GM21381 (cell line): Measurements from ENCODE around the gene IL12RB1.
"Not testable (repeated sequence)": the region's sequence is repeated elsewhere in the genome, so short reads cannot be mapped to it uniquely, and the experiment has no call there.

Experiments used
- ATAC-seq: cut with Tn5 transposase; IDR thresholded peaks from one replicate; pipeline ENCODE4 v1.9.1; 2021; ENCODE audit warnings: mild to moderate bottlenecking, moderate library complexity; ENCODE audit not compliant: unreplicated experiment

The IL12RB1 gene

DNA sequence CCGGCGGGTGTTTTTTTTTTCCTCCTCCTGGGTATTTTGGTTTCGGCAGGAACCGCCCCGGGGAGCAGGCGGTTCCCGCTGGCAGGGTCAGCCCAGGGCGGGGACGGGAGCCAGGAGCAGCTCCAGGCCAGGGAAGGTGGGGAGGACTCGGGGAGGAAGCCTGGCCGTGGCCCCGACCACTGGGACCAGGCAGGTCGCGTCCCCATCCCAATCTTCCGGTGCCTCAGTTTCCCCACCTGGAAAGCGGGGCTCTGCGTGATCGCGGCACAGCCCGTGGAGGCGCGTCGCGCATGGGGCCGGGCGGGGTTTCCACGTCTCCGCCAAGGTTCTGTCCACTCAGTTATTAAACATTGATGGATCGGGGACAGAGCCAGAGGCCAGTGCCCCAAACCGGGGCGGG is 34.8 kb downstream of the IL12RB1 start:
- no peak for ATAC-seq

DNA sequence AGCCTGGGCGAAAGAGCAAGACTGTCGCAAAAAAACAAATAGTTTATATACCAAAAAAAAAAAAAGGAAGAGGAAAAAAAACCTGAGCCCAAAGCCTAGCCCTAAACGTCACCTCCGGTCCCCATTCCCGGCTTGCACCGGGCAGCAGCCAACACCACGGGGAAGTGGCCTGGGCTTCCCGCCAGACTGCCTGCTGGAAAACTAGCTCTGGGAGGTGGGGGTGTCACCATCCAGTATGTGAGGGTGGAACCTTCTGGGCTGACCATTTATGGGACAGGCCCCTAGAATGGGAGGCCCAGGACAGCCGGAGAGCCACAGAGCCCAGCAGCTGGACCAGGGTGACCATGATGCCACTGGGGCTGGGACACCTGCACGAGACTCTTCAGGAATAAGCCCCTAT is 37.3 kb downstream of the IL12RB1 start:
- no peak for ATAC-seq

DNA sequence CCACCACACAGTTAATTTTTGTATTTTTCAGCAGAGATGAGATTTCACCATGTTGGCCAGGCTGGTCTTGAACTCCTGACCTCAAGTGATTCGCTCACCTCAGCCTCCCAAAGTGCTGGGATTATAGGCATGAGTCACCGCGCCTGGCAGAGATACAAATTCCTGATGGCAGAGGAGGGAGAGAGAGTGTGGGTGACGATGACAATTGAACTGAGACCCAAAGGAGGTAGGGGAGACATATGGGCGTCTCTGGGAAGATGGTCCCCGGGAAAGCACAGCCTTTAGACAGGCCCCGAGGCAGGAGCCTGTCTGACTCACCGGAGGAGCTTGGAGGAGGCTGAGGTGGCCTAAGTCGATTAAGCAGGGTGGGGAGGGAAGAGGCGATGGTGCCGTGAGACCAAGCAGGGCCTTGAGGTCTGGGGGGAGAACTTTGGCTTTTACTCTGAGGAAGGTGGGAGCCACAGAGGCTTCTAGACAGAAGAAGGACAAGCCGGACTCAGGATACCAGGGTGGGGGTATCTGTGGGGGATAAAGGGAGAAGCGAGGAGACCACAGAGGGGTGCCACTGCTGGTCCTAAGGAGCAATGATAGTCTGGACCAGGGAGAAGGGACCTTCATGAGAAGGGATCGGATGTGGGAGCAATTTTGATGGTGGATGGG is 40.5 kb downstream of the IL12RB1 start:
- ATAC-seq: no peak

DNA sequence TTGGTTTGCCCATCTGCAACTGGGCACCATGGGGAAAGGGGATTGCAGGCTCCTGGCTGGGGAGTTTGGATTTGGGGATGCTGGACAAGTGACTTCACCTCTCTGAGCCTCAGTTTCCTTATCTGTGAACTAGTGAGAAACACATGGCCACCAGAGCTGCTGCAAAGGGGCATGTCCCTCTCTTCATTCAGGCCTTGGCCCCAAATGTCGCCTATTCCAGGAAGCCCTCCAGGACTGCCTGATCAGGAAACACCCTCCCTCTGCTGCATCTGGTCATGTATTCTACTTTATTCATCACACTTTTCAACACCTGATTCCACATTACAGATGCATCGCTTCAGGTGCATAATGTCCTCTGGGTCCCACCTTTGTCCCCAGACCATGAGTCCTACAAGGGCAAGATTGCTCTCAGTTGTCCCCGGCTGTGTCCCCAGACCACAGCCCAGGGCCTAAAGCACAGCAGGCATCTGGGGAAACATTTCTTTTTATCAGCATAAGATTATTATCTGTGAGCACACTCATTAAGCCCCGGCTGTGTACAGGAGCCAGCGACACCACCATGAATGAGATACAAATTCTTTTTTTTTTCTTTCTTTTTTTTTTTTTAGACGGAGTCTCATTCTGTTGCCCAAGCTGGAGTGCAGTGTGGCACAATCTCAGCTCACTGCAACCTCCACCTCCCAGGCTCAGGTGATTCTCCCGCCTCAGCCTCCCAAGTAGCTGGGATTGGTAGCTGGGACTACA is 41.3 kb downstream of the IL12RB1 start:
- ATAC-seq: no peak

DNA sequence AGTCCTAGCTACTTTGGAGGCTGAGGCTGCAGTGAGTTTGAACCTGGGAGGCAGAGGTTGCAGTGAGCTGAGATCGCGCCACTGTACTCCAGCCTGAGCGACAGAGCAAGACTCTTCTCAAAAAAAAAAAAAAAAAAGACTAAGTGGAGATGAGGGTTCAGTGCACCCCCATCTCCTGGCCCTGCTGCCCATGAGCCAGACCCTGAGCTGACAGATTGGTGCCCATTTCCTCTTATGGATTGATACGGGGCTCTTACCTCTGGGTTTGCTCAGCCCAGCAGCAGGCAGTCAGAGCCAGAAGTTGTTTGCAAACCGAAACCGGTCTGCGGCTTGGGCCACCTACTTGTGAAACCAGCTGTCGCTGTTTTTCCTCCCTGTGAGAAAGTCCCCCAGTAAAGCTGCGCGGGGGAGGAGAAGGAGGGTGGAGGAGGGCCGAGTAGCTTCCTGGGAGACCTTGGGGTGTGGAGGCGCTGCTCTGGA is 41.9 kb downstream of the IL12RB1 start:
- ATAC-seq: peak; percentile 91

DNA sequence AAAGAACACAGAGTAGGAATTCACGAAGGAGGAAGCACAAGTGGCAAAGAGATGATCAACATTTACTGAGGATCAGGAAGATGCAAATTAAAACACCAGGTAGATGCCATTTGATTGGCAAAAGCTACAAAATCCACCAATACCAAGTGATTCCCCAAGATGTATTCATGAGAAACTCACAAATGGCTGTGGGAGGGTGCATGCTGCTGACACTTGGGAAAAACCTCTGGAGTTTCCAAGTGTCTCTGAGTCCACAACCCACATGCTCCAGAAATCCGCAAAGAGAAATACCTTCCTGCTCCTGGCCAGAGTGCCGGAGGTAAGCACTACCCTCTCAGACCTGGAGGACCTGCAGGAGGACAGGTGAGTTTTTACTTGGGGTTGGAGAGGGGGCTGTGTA is 43.1 kb downstream of the IL12RB1 start:
- ATAC-seq: no peak

DNA sequence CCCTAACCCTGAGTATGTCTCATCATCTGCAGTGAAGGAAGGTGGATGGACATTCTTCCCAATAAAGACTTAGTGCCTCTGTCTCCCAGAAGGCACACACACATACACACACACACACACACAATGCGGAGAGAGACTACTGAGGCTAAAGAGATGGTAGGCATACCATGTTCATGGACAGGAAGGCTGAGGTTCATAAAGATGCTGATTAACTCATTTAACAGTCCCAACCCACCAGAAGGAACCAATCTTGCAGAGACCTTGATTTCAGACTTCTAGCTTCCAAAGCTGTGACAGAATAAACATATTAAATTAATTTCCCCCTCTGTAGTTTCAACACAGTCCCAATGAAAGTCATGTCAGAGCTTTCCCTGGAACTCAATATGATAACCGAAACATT is 45.7 kb downstream of the IL12RB1 start:
- ATAC-seq: no peak

DNA sequence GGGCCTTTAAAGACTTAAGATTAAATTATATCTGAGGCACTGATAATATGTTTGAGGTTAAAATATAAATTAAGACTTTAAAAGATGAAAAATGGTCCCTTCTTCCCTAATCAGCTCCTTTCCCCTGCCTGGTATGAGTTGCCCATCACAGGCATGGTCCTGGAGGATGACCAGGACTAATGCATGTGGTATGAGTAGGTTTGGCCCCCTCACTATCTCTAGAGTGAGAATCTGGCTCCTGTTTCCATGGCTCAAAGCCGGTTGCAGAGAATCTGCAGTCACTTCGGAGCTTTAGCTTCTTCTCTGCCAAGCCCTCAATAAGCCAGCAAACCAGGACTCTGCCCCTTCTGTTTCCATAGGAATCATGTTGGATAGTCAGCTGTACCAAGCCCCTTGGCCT is 54.6 kb downstream of the IL12RB1 start:
- not testable (repeated sequence) for ATAC-seq

DNA sequence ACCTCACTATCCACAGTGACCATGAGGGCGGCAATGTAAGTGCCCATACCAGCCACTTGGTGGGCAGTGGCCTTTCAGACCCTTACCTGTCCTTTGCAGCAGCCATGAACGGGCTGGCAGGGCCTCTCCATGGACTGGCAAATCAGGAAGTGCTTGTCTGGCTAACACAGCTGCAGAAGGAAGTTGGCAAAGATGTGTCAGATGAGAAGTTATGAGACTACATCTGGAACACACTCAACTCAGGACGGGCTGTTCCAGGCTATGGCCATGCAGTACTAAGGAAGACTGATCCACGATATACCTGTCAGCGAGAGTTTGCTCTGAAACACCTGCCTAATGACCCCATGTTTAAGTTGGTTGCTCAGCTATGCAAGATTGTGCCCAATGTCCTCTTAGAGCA is 55.3 kb downstream of the IL12RB1 start:
- not testable (repeated sequence) for ATAC-seq

DNA sequence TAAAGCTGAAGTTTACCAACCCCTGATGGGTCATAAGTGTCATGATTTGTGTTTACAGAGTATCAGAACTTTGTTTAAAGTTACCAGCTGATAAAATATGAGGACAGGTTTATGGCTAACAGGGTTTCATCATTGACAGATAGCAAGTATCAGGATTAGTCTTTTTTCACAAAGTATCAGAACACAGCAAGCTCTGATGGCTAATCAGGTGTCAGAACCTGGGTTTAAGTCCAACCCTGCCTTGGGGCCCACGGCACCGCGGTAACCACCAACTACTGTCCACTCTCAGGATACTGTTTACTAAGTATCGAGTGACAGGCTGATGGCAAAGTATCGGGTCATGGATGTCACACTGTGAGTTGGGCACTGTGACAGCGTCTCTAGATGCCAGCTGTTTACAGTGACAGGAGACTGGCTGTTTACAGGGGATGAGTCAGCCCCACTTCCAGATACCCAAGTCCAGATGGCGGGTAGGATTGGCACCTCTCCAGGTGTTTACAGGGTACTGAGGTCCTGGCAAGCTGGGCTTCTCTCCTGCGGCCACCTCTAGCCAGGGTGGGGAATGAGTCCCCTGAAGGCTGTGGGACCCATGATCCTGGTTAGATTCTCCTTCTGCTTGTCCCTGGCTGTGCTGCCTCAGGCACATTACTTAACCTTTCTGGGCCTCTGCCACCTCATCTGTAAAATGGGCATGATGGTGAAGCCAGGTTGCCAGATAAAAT is 57.0 kb downstream of the IL12RB1 start:
- ATAC-seq: no peak

DNA sequence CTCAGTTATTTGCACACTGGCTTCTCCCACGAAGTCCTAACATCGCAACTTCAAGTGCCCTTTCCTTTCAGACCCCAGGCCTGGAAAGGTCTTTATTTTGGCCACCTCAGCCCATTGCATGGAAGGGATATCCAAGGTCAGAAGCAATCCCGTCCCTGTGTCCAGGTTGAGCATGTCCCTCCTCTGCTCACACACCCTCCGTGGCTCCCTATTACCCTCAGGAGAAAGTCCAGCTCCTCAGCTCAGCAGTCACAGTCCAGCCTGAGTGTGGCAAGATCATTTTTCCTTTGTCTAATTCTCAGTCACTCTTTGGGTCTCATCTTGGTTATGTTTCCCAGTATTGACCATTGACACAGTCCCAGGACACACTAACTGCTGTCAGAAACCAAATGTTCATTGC is 59.6 kb downstream of the IL12RB1 start:
- ATAC-seq: no peak

DNA sequence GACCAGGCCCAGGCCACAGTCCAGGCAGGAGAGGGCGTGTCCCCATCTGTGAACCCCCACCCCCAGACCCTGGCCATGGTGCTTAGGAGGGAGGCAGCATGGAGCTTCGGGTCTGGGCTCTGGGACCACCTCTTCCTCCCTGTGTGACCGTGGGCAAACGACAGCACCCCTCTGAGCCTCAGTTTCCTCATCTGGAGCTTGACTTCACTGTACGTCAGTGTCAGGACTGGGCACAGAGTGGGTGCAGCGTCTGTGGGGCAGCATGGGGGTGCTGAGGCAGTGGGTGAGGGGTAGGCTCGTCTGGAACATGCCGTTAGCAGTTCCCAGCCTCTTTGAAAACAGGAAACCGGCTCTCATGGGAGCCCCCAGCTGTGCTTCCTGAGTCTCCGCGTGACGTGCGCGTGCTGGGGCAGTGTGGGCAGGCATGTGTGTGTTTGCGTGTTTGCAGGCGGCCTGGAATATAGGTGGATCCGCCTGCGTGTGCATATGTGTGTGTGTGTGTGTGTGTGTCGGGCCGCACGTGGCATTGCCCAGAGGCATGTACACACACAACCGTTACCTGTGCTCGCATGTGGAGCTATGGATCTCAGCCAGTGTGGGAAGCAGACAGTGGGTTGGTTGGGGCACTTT is 63.0 kb downstream of the IL12RB1 start:
- ATAC-seq: no peak

DNA sequence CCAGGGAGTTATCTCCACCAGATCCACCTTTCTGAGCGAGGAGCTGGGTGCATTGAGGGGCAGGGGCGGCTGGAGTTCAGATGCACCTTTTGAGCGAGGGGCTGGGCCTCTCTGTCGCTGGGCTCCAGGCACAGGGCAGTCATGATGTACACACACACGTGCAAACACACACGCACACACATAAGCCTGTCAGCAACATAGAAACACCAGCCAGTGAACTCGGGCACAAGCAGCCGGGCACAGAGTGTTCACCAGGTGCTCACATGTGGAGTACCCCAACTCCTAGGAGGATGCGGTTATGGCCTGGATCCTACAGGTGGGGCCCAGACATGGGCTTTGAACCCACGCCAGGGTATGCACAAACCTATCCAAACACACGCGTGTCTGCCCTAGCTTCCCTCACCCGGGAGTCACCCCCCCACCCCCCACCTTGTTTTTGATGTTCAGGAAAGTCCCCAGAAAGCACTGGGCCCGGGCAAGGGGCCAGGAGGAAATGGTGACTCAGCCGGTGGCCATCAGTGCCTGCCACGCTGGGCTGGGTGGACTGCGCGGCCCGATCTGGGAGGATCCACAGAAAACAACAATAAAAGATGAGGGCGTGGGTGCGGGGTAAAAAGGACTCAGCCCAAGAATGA is 65.5 kb downstream of the IL12RB1 start:
- ATAC-seq: no peak

DNA sequence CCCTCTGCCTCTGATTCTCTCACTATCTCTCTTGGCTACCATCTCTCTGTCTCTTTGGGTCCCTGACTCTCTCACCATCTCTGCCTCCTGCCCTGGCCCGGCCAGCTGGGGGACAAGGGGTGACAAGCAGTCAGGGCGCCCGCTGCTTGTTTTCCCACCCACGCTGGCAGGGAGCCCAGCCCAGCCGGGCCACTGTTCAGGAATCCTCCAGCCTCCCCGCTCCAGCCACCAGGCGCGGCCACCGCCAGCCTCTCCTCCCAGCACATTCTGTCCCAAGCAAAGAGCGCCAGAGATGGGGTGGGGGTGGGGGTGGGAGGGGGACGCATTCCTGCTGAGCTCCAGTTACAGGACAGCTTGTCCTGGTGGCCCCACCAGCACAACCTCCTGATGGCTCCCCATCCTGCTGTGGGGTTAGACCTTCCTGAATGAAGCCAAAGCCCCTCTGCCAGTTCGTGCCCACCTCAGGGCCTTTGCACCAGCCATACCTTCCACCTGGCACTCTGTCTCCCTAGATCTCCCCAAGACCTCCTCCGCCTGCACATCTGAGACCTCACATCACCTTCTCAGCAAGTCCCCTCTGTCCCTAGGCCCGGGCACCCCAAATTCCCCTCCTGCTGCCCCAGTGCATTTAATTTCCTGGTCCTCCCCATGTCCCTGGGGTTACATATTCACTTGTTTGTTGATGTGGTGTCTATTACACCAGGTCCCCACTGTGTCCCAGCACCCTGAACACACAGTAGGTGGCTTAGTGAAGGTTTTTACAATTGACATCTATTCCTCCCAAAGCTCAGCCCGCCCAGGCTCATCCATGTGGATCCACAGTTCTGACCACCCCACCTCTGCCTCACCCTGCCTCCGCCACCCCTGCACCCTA is 66.3 kb downstream of the IL12RB1 start:
- no peak for ATAC-seq

DNA sequence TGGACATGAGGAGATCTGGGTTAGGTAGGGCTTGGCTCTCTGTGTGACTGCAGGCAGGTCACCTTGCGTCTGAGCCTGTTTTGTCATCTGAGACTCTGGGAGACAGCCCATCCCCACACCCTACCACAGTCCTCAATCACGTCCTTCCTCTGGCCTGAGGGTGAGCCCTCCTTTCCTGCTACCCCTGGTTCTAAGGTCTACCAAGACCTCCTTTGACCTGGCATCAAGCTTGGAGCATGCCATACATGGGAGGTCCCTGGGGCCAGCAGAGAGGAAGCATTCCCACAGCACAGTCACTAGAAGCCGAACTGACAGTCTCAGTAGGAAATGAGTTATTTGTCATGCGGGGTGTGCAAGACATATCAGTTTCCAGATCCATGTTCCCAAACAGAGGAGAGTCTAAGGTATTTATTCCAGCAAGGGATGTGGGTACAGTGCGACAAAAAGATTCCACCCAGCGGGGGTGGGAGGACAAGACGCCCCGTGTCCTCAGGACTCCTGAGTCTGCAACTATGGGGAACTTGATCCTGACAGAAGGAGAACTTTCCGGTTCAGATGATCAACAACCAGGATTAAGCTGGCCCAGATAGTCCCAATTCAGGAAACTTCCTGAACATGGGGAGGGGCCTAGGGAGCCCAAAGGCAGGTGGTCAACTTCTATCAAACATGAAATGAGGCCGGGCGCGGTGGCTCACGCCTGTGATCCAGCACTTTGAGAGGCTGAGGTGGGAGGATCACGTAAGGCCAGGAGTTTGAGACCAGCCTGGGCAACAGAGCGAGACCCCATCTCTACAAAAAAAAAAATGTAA is 69.3 kb downstream of the IL12RB1 start:
- ATAC-seq: no peak

DNA sequence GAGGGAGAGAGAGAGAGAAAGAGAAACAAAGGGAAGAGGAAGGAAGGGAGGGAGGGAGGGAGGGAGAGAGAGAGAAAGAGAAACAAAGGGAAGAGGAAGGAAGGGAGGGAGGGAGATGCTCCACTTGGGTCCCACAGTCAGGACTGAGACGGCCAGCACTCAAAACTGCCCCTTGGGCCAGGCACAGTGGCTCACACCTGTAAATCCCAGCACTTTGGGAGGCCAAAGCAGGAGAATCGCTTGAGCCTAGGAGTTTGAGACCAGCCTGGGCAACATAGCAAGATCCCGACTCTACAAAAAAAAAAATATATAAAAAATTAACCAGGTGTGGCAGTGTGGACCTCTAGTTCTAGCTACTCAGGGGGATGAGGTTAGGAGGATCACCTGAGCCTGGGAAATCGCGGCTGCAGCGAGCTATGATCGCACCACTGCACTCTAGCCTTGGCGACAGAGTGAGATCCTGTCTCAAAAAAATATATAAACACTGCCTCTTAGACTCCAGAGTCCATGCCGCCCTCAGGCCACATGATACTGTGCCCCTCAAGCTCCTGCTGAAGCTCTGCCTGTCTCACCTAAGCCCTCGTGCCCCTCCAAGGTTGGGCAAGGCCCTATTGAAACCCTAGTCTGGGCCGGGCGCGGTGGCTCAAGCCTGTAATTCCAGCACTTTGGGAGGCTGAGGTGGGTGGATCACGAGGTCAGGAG is 70.4 kb downstream of the IL12RB1 start:
- no peak for ATAC-seq

DNA sequence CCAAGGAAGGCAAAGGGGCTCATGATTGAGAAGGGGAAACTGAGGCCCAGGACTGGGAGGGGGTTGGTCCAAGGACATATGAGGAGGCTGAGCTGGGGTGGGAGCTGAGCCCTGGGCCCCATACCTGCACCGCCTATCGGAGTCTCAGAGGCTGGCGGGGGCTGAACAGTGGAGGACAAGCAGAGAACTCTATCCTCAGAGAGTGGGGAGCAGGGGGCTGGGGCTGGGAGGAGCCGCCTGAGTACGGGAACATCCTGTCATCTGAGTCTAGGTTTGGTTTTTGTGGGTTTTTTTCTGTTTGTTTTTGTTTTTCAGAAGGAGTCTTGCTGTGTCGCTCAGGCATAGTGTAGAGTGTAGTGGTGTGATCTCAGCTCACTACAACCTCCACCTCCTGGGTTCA is 72.5 kb downstream of the IL12RB1 start:
- no peak for ATAC-seq
